ENCODE data around the gene ARID1B.

- no peak for TF ChIP-seq CTCF (IDR thresholded peaks at IDR 0.05)
- no peak for TF ChIP-seq POLR2AphosphoS5 (IDR thresholded peaks at IDR 0.05)
These were observed 455.1 kb downstream of the ARID1B start for GRCh38 chr6:157232161-157232895.
